ENCODE measurements around the gene HAGH.
A peak's percentile ranks its signal among the peaks of the same experiment; 100 is the strongest.
"Not testable (repeated sequence)": the region's sequence is repeated elsewhere in the genome, so short reads cannot be mapped to it uniquely, and the experiment has no call there.

The HAGH gene

GRCh38 chr16:1807626-1808025 lies 19.0 kb downstream of the HAGH start:
- no peak for DNase-seq (ENCODE audit: extremely low read depth, insufficient read length)

DNA sequence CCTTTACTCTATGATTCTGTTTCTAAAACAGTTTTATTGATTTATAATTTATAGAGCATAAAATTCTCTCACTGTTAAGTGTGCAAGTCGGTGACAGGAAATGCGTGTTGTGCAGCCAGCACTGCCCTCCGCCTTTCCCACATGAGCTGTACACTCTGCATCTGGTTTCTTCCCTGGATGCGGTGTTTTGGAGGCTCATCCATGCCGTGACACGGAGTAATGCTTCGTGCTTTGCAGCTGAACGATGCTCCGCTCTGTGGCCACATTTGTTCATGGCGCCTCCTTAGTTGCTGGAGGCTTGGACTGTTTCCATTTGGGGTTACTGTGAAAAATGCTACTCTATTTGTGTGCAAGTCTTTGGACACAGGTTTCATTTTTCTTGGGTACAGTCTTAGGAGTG lies 25.9 kb downstream of the HAGH start:
- Histone ChIP-seq H3K4me3 (replicated peaks; ENCODE audit: low read depth, low read length) (no peak overlapping the region), H3K27me3 (replicated peaks; ENCODE audit: control insufficient read depth, insufficient read depth, low read length) (no peaks in the 10 kb centered on the region), H3K36me3 (ENCODE audit: control insufficient read depth, insufficient read depth, low read length) (no peaks in the 10 kb centered on the region)
- TF ChIP-seq, protein P1, sequence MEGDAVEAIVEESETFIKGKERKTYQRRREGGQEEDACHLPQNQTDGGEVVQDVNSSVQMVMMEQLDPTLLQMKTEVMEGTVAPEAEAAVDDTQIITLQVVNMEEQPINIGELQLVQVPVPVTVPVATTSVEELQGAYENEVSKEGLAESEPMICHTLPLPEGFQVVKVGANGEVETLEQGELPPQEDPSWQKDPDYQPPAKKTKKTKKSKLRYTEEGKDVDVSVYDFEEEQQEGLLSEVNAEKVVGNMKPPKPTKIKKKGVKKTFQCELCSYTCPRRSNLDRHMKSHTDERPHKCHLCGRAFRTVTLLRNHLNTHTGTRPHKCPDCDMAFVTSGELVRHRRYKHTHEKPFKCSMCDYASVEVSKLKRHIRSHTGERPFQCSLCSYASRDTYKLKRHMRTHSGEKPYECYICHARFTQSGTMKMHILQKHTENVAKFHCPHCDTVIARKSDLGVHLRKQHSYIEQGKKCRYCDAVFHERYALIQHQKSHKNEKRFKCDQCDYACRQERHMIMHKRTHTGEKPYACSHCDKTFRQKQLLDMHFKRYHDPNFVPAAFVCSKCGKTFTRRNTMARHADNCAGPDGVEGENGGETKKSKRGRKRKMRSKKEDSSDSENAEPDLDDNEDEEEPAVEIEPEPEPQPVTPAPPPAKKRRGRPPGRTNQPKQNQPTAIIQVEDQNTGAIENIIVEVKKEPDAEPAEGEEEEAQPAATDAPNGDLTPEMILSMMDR (IDR thresholded peaks at IDR 0.05; ENCODE audit: insufficient read depth, low read length, poor library complexity, severe bottlenecking) = no peak
- DNase-seq (ENCODE audit: extremely low read depth, insufficient read length) = no peak

More at GRCh38 chr16:1807626-1808025, 19.0 kb downstream of the HAGH start:
- TF ChIP-seq, protein P1 (IDR thresholded peaks at IDR 0.05; ENCODE audit: insufficient read depth, low read length, poor library complexity, severe bottlenecking) = no peak
- no peaks in the 10 kb centered on the region for H3K27me3 ChIP-seq (replicated peaks; ENCODE audit: control insufficient read depth, insufficient read depth, low read length)
- peaks cover 7% of the 10 kb centered on the region for H3K36me3 ChIP-seq (ENCODE audit: control insufficient read depth, insufficient read depth, low read length)
- H3K4me3 ChIP-seq (replicated peaks; ENCODE audit: low read depth, low read length) = no peak overlapping the region

DNA sequence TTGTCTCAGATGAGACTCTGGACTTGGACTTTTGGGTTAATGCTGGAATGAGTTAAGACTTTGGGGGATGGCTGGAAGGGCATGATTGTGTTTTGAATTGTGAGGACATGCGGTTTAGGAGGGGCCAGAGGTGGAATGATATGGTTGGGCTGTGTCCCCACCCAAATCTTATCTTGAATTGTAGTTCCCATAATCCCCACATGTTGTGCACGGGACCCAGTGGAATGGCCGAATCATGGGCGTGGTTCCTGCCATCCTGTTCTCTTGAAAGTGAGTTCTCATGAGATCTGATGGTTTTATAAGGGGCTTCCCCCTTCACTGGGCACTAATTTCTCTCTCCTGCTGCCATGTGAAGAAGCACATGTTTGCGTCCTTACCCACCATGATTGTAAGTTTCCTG lies 27.4 kb downstream of the HAGH start:
- H3K4me3 ChIP-seq (replicated peaks; ENCODE audit: low read depth, low read length); H3K27me3 ChIP-seq (replicated peaks; ENCODE audit: control insufficient read depth, insufficient read depth, low read length); H3K36me3 ChIP-seq (ENCODE audit: control insufficient read depth, insufficient read depth, low read length); DNase-seq (ENCODE audit: extremely low read depth, insufficient read length): not testable (repeated sequence)

DNA sequence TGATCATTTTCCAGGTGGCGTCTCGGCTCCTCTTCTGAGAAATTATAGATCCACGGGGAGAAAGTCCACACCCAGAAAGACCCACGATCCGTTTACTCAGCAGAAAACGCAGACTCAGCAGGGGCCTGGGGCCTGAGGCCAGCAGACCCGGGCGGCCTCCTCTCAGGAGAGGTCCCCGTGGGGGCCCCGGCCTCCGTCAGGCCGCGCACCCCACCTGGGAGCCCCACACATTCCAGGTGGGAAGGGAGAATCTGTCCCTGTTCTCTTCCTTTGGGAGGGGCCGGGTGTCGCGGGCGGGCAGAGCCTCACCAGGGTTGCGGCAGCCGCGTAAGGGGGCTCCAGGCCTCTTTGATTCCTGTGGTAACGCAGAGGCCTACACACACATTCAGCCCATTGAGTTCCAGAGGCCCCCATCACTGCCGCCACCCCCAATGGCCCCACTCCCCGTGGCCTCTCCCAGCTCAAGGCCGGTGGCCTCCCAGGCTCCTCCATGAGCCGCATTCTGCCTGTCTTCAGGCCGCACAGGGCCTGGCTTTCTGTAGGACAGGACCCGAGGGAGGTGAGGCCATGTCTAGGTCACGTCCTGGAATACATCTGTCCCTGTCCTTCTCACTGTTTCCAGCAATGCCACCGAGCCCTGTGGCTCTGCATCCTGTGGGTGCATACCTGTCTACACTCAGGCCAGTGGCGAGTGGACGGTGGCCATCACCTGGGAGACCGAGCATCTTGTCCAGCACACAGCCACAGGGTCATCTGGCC lies 31.5 kb downstream of the HAGH start:
- DNase-seq (ENCODE audit: extremely low read depth, insufficient read length) = no peak
- H3K27me3 ChIP-seq (replicated peaks; ENCODE audit: control insufficient read depth, insufficient read depth, low read length) = no peaks in the 10 kb centered on the region
- H3K36me3 ChIP-seq (ENCODE audit: control insufficient read depth, insufficient read depth, low read length) = peaks cover 3% of the 10 kb centered on the region
- no peak overlapping the region for H3K4me3 ChIP-seq (replicated peaks; ENCODE audit: low read depth, low read length)
- TF ChIP-seq, protein P1 (IDR thresholded peaks at IDR 0.05; ENCODE audit: insufficient read depth, low read length, poor library complexity, severe bottlenecking) = no peak

DNA sequence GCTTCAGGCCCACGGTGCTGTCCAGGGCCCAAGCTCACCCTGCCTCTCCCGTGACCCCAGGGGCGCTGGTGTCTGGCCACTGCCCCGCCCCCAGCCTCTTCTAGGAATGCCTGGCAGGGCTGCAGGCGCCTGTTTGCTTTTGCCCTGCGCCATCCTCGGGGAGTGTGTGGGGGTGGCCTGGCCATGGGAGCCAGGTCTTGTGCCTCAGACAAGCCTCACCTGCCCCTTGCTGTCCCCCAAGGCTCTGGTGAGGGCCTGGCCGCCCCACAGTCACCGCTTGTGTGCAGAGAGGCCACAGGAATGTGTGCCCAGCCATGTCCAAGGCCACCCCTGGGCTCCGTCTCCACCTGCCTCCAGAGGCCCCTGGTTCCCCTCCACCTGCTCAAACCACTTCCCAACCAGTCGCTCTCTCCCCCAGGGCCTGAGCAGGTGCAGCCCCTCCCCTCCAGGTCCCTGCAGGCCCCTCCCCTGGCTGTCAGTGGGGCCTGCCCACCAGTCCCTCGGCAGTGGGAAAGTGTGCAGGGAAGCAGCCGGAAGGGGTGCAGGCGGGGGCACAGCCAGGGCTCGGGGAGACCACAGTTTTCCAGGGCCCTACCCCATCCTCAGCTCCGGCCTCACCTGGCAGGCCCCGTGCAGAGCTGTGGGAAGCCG lies 32.3 kb downstream of the HAGH start:
- TF ChIP-seq, protein P1 (IDR thresholded peaks at IDR 0.05; ENCODE audit: insufficient read depth, low read length, poor library complexity, severe bottlenecking) = no peak
- H3K36me3 ChIP-seq (ENCODE audit: control insufficient read depth, insufficient read depth, low read length) = peaks cover 3% of the 10 kb centered on the region
- H3K4me3 ChIP-seq (replicated peaks; ENCODE audit: low read depth, low read length) = no peak overlapping the region
- H3K27me3 ChIP-seq (replicated peaks; ENCODE audit: control insufficient read depth, insufficient read depth, low read length) = no peaks in the 10 kb centered on the region
- DNase-seq (ENCODE audit: extremely low read depth, insufficient read length) = peak; percentile 7

DNA sequence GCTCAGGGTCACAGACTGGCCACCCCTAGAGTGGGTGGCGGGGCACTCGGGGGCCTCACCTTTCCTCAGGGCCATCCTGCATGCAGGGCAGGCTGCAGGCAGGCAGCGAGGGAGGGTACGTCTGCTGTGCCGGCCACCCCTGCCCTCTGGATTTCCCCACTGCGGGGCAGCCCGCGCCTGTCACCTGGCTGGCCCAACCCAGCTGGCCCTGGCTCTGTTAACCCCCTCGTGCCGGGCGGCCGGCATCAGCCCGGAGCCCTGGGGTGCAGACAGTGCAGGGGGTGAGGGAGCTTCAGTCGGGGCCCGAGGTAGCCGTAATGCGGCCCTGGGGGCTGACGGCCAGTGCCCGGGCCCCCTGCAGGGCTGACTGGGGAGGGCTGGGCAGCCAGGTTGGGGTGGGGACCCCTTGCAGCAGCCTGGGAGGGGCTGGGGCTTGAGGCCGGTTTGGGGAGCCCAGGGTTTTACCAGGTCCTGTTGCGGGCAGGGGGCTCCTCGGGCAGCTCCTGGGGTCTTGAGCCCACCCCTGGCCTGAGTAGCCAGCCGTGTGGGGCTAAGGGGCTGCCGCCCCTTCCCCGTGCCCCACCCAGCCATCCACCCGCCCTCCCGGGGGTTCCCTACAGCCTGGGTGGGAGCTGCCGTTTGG lies 32.9 kb downstream of the HAGH start, which contains the start of gene IGFALS:
Gene IGFALS (minus strand): TSS at position 128 of the 643 bp plus-strand sequence. CDS start 53 bp downstream, at position 75.
- Histone ChIP-seq H3K27me3 (replicated peaks; ENCODE audit: control insufficient read depth, insufficient read depth, low read length) (no peaks in the 10 kb centered on the region), H3K4me3 (replicated peaks; ENCODE audit: low read depth, low read length) (no peak within 1 kb of the TSS), H3K36me3 (ENCODE audit: control insufficient read depth, insufficient read depth, low read length) (peaks cover 3% of the 10 kb centered on the region)
- no peak for DNase-seq (ENCODE audit: extremely low read depth, insufficient read length)
- TF ChIP-seq, protein P1 (IDR thresholded peaks at IDR 0.05; ENCODE audit: insufficient read depth, low read length, poor library complexity, severe bottlenecking) = no peak
